Immature natural killer cell (primary cell): ENCODE measurements around the gene XRN2. TPM values are rescaled to one million over a fixed set of nuclear protein-coding genes. Genes with fewer than 3 reads are reported as not detected.
A peak's percentile ranks its signal among the peaks of the same experiment; 100 is the strongest.
"Not testable (repeated sequence)": the region's sequence is repeated elsewhere in the genome, so short reads cannot be mapped to it uniquely, and the experiment has no call there.

Experiments
- DNase-seq, 3 donors: peaks; one replicate each; pipeline ENCODE4 v3.0.0; 2022; ENCODE audit warnings: mixed read lengths in 1 of 3
- H3K27ac Mint-ChIP-seq, 6 donors: one replicate each; pipeline ENCODE4 v1.8.0; 2020; ENCODE audit warnings: mixed read lengths in 6 of 6, mild to moderate bottlenecking in 5 of 6, inconsistent platforms in 4 of 6, moderate library complexity in 3 of 6
- H3K27me3 Mint-ChIP-seq, 3 donors: one replicate each; pipeline ENCODE4 v1.8.0; 2020 to 2021; ENCODE audit warnings: low read depth in 3 of 3, mild to moderate bottlenecking in 3 of 3, mixed read lengths in 3 of 3, moderate library complexity in 3 of 3, inconsistent platforms in 1 of 3
- H3K36me3 Mint-ChIP-seq, 3 donors: one replicate each; pipeline ENCODE4 v1.8.0; 2020; ENCODE audit warnings: mixed read lengths in 3 of 3, inconsistent platforms in 2 of 3, mild to moderate bottlenecking in 2 of 3
- H3K4me1 Mint-ChIP-seq, 2 donors: one replicate each; pipeline ENCODE4 v1.8.0; 2020; ENCODE audit warnings: inconsistent platforms in 2 of 2, mild to moderate bottlenecking in 2 of 2, mixed read lengths in 2 of 2, moderate library complexity in 1 of 2
- H3K4me3 Mint-ChIP-seq, 5 donors: one replicate each; pipeline ENCODE4 v1.8.0; 2020; ENCODE audit warnings: mild to moderate bottlenecking in 5 of 5, mixed read lengths in 5 of 5, inconsistent platforms in 3 of 5, moderate library complexity in 3 of 5
- H3K9me3 Mint-ChIP-seq, 6 donors: one replicate each; pipeline ENCODE4 v1.8.0; 2020; ENCODE audit warnings: mild to moderate bottlenecking in 6 of 6, mixed read lengths in 6 of 6, inconsistent platforms in 4 of 6, moderate library complexity in 3 of 6
- polyA plus RNA-seq, 3 donors: library from polyadenylated mRNA; unstranded; fragments of 300-500 nt; fragmentation: Illumina TruSeq; gene quantifications; one replicate each; pipeline ENCODE4 v1.2.3, GENCODE V29; 2021

Gene XRN2
- polyA plus RNA-seq, 3 donors from 2014 or later = 52.7 to 63.9 (median 61.2) TPM

DNA sequence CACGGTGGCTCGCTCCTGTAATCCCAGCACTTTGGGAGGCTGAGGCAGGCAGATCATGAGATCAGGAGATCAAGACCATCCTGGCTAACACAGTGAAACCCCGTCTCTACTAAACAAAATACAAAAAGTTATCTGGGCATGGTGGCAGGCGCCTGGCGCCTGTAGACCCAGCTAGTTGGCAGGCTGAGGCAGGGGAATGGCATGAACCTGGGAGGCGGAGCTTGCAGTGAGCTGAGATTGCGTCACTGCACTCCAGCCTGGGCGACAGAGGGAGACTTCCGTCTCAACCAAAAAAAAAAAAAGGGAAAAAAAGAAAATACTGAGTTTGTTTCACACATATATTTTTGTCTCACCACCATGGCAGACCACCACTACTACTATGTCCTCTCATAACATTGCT, 63.1 kb downstream of the XRN2 start:
- H3K27ac Mint-ChIP-seq, H3K4me1 Mint-ChIP-seq, DNase-seq, H3K9me3 Mint-ChIP-seq, H3K4me3 Mint-ChIP-seq, H3K27me3 Mint-ChIP-seq: not testable (repeated sequence)
- H3K36me3 Mint-ChIP-seq = peaks cover 24 to 42% (median 32%) of the 10 kb centered on the region in 3 donors

- no peak for DNase-seq
- no peaks in the 10 kb centered on the region for H3K9me3 Mint-ChIP-seq
- H3K4me3 Mint-ChIP-seq = no peak overlapping the region
- H3K27ac Mint-ChIP-seq = peak overlapping the region in 1 of 6 donors; percentile 17
- H3K36me3 Mint-ChIP-seq = peaks cover 15 to 33% (median 25%) of the 10 kb centered on the region in 3 donors
- peaks cover 0 to 7% (median 0%) of the 10 kb centered on the region in 3 donors for H3K27me3 Mint-ChIP-seq
- peaks cover 6 to 11% of the 10 kb centered on the region in 2 donors for H3K4me1 Mint-ChIP-seq
Observed at GRCh38 chr20:21368791-21369190, 65.7 kb downstream of the XRN2 start.

DNA sequence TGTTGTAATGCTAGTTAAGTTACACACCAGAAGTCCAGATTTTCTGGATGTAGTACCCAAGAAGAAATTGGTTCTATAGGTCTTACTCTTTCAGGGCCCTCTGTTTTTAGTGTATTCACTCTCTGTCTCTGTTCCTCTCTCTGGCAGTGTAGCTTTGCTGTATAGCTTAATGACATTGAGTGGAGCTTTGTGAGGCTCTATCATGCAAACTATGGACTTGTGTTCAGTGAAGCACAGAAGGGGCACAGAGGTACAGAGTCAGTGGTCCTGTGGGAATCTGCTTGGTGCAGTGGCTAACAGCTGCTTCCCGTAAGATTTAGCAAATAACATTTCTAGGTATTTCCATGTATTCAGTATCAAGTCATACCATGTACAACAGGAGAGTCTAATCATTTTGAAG, 68.1 kb downstream of the XRN2 start:
- no peak overlapping the region for H3K4me3 Mint-ChIP-seq
- H3K36me3 Mint-ChIP-seq = peaks cover 18 to 36% (median 25%) of the 10 kb centered on the region in 3 donors
- no peak for DNase-seq
- peaks cover 0 to 4% (median 0%) of the 10 kb centered on the region in 3 donors for H3K27me3 Mint-ChIP-seq
- H3K27ac Mint-ChIP-seq = peak overlapping the region in 2 of 6 donors; percentile 19 to 55
- H3K9me3 Mint-ChIP-seq = no peaks in the 10 kb centered on the region
- peaks cover 11 to 20% of the 10 kb centered on the region in 2 donors for H3K4me1 Mint-ChIP-seq

DNA sequence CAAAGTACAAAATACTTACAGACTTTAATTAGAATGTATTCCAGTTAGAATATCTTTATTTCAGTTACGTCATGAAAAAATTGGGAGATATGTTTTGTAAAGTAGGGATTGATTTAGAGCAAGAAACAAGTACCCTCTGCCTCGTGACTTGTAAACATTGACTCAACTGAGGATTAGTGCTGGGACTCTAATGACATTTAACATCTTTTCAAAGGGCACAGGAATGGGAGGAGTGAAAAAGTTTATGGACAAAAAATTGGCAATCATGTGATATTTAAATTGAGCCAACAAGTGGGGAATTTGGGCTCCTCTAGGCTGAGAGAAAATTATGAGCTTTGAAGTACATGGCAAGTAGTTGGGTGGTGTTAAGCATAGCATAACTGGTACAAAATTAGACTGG, 68.9 kb downstream of the XRN2 start:
- no peak for DNase-seq
- no peaks in the 10 kb centered on the region for H3K9me3 Mint-ChIP-seq
- no peak overlapping the region for H3K4me3 Mint-ChIP-seq
- peaks cover 11 to 28% of the 10 kb centered on the region in 2 donors for H3K4me1 Mint-ChIP-seq
- H3K27ac Mint-ChIP-seq = no peak overlapping the region
- H3K27me3 Mint-ChIP-seq = peaks cover 0 to 2% (median 1%) of the 10 kb centered on the region in 3 donors
- peaks cover 14 to 34% (median 19%) of the 10 kb centered on the region in 3 donors for H3K36me3 Mint-ChIP-seq

GRCh38 chr20:21373436-21373835, 70.3 kb downstream of the XRN2 start:
- DNase-seq = no peak
- H3K9me3 Mint-ChIP-seq = no peaks in the 10 kb centered on the region
- peaks cover 8 to 30% (median 20%) of the 10 kb centered on the region in 3 donors for H3K36me3 Mint-ChIP-seq
- H3K4me3 Mint-ChIP-seq = no peak overlapping the region
- H3K4me1 Mint-ChIP-seq = peaks cover 13 to 39% of the 10 kb centered on the region in 2 donors
- peak overlapping the region in 2 of 6 donors; percentile 25 to 36 for H3K27ac Mint-ChIP-seq
- peaks cover 0 to 2% (median 1%) of the 10 kb centered on the region in 3 donors for H3K27me3 Mint-ChIP-seq

GRCh38 chr20:21376626-21377025, 73.5 kb downstream of the XRN2 start:
- DNase-seq = no peak
- Mint-ChIP-seq H3K4me1 (peaks cover 13 to 44% of the 10 kb centered on the region in 2 donors), H3K27ac (peak overlapping the region in 1 of 6 donors; percentile 29), H3K9me3 (no peaks in the 10 kb centered on the region), H3K27me3 (peaks cover 0 to 2% (median 1%) of the 10 kb centered on the region in 3 donors), H3K4me3 (no peak overlapping the region), H3K36me3 (peaks cover 8 to 34% (median 27%) of the 10 kb centered on the region in 3 donors)

- DNase-seq = no peak
- H3K36me3 Mint-ChIP-seq = peaks cover 8 to 36% (median 27%) of the 10 kb centered on the region in 3 donors
- no peak overlapping the region for H3K4me3 Mint-ChIP-seq
- H3K4me1 Mint-ChIP-seq = peaks cover 10 to 36% of the 10 kb centered on the region in 2 donors
- no peaks in the 10 kb centered on the region for H3K9me3 Mint-ChIP-seq
- H3K27me3 Mint-ChIP-seq = peaks cover 0 to 2% (median 1%) of the 10 kb centered on the region in 3 donors
- H3K27ac Mint-ChIP-seq = peak overlapping the region in 2 of 6 donors; percentile 24 to 40
Observed at GRCh38 chr20:21377701-21378100, 74.6 kb downstream of the XRN2 start.

GRCh38 chr20:21378259-21378658, 75.1 kb downstream of the XRN2 start:
- H3K36me3 Mint-ChIP-seq = peaks cover 8 to 40% (median 30%) of the 10 kb centered on the region in 3 donors

DNA sequence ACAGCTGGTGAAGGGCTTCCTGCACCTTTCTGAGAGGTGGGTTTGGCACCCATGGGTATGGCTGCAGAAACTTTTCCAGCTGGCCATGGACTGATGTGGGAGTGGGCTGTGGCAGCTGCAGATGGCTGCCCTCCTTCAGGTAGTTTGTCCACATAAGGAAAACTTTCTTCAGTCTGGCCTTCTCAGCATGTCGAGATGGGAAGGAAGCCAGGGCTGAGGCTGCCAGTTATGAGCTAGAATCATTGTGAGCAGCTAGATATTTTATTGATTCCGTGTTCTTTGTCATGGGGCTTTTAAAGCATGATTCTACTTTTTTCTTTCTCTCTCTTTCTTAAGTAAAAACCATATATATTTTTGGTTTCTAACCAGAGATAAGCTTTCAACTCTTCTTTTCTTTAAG, 77.6 kb downstream of the XRN2 start:
- Mint-ChIP-seq H3K27ac (no peak overlapping the region), H3K27me3 (peaks cover 0 to 1% (median 0%) of the 10 kb centered on the region in 3 donors), H3K4me1 (peaks cover 2 to 24% of the 10 kb centered on the region in 2 donors), H3K9me3 (no peaks in the 10 kb centered on the region), H3K36me3 (peaks cover 12 to 45% (median 36%) of the 10 kb centered on the region in 3 donors), H3K4me3 (no peak overlapping the region)
- DNase-seq = no peak

More at GRCh38 chr20:21378259-21378658, 75.1 kb downstream of the XRN2 start:
- Mint-ChIP-seq H3K27ac (no peak overlapping the region), H3K4me3 (no peak overlapping the region), H3K9me3 (no peaks in the 10 kb centered on the region), H3K4me1 (peaks cover 10 to 36% of the 10 kb centered on the region in 2 donors), H3K27me3 (peaks cover 0 to 1% (median 0%) of the 10 kb centered on the region in 3 donors)
- DNase-seq = no peak

DNA sequence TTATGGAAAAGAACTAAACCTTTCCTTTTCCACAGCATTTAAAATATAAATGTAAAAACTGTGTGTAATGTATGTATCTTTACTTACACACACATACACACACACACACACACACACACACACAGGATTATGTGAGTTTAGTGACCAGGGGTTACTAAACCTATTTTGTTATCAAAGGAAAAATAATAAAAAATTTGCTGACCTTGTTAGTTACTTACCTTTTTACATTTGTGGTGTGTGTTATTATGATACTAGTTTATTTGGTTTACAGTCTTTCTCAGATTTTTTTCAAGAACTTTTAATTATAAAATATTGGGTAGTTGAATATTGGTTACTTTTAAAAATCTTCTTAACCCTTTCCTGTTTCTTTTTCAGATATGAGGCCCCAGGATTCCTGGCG, 78.5 kb downstream of the XRN2 start:
- H3K4me1 Mint-ChIP-seq = peaks cover 2 to 20% of the 10 kb centered on the region in 2 donors
- peaks cover 0 to 1% (median 0%) of the 10 kb centered on the region in 3 donors for H3K27me3 Mint-ChIP-seq
- no peaks in the 10 kb centered on the region for H3K9me3 Mint-ChIP-seq
- peaks cover 8 to 45% (median 36%) of the 10 kb centered on the region in 3 donors for H3K36me3 Mint-ChIP-seq
- no peak overlapping the region for H3K27ac Mint-ChIP-seq
- no peak overlapping the region for H3K4me3 Mint-ChIP-seq
- DNase-seq = no peak

GRCh38 chr20:21384308-21384892, 81.3 kb downstream of the XRN2 start:
- Mint-ChIP-seq H3K36me3 (peaks cover 18 to 50% (median 38%) of the 10 kb centered on the region in 3 donors), H3K9me3 (no peaks in the 10 kb centered on the region), H3K4me1 (no peaks in the 10 kb centered on the region), H3K27ac (no peak overlapping the region), H3K4me3 (no peak overlapping the region), H3K27me3 (no peaks in the 10 kb centered on the region)
- DNase-seq = no peak

DNA sequence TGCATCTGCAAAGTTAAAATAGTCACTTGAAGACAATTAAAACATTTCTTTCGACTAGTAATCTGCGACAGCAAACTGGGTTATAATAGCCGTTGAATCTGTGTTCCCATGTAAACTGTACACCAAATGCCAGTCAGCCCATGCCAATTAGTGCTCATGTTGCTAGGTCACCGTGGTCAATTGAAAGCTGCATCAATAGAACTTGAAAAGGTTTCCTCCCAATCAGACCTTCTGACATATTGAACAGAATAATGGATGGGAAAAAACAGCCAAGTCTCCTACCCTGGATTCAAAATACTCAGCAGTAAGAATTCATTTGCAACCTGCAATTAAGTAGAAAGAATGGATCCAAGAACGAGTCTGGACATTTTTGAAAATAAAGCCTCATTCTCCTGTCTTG, 83.0 kb downstream of the XRN2 start:
- H3K9me3 Mint-ChIP-seq = no peaks in the 10 kb centered on the region
- no peak overlapping the region for H3K27ac Mint-ChIP-seq
- H3K4me1 Mint-ChIP-seq = peaks cover 0 to 3% of the 10 kb centered on the region in 2 donors
- no peak for DNase-seq
- peaks cover 31 to 55% (median 33%) of the 10 kb centered on the region in 3 donors for H3K36me3 Mint-ChIP-seq
- no peak overlapping the region for H3K4me3 Mint-ChIP-seq
- peaks cover 0 to 3% (median 2%) of the 10 kb centered on the region in 3 donors for H3K27me3 Mint-ChIP-seq

GRCh38 chr20:21387528-21387927, 84.4 kb downstream of the XRN2 start:
- peaks cover 26 to 53% (median 39%) of the 10 kb centered on the region in 3 donors for H3K36me3 Mint-ChIP-seq

DNA sequence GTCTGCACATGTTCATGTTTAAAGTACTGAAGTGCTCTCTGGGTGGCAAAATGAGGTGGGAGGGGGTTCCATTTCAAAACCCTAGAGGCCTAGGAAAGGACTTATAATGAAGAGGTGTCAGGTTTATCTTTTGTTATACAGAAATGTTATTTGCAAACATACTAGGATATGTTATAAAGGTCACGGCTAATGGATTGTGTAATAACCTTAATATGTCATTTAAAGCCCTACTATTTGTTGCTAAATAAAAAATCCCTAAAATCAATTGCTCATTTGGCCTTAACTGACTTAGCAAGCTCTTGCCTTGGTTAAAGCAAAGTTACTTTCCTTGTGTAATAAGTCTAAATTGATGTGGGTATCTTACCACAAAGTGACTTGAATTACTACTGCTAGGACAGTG, 85.4 kb downstream of the XRN2 start:
- DNase-seq = no peak
- Mint-ChIP-seq H3K4me3 (no peak overlapping the region), H3K27me3 (peaks cover 17 to 20% (median 19%) of the 10 kb centered on the region in 3 donors), H3K27ac (no peak overlapping the region), H3K36me3 (peaks cover 21 to 44% (median 36%) of the 10 kb centered on the region in 3 donors), H3K4me1 (peaks cover 9 to 27% of the 10 kb centered on the region in 2 donors), H3K9me3 (no peaks in the 10 kb centered on the region)

More at GRCh38 chr20:21387528-21387927, 84.4 kb downstream of the XRN2 start:
- Mint-ChIP-seq H3K27me3 (peaks cover 9 to 11% (median 11%) of the 10 kb centered on the region in 3 donors), H3K27ac (no peak overlapping the region), H3K4me1 (peaks cover 5 to 17% of the 10 kb centered on the region in 2 donors), H3K4me3 (no peak overlapping the region), H3K9me3 (no peaks in the 10 kb centered on the region)
- no peak for DNase-seq
